ENCODE data around the gene NFAM1.
A peak's percentile ranks its signal among the peaks of the same experiment; 100 is the strongest.

DNA sequence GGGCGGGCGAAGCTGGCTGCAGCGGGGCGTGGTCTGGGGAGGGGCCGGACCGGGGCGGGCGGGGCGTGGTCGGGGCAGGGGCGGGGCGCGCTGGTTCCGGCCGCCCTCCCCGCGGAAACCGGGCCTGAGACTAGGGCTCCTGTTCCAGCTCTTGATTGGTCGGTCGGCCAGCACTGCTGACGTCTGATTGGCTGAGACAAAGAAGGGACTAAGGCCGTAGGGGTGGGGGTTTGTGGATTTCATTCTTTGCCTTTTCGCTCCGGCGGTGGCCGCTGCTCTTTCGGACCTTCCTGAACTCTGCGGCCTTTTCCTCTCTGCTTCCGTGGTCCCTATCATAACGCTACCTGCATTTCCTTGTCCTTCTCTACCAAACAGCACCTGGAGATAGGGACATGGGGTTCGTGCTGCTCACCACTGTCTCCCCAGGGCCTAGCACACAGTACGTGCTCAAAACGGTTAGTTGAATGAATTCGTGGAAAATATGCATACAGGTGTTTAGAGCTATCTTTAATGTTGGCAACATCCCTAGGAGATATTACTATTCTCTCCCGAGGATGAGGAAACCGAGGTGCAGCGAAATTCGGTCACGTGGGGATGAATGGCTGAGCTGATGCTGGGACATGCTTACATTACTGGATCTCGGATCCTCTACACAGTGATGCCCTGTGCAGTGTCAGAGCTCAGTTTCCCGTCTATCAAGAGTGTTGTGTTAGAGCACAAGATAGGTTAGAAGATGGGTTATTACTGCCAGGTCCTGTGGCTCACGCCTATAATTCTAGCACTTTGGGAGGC lies 62.8 kb downstream of the NFAM1 start:
- TF ChIP-seq, protein P1, sequence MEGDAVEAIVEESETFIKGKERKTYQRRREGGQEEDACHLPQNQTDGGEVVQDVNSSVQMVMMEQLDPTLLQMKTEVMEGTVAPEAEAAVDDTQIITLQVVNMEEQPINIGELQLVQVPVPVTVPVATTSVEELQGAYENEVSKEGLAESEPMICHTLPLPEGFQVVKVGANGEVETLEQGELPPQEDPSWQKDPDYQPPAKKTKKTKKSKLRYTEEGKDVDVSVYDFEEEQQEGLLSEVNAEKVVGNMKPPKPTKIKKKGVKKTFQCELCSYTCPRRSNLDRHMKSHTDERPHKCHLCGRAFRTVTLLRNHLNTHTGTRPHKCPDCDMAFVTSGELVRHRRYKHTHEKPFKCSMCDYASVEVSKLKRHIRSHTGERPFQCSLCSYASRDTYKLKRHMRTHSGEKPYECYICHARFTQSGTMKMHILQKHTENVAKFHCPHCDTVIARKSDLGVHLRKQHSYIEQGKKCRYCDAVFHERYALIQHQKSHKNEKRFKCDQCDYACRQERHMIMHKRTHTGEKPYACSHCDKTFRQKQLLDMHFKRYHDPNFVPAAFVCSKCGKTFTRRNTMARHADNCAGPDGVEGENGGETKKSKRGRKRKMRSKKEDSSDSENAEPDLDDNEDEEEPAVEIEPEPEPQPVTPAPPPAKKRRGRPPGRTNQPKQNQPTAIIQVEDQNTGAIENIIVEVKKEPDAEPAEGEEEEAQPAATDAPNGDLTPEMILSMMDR (IDR thresholded peaks at IDR 0.05) = no peak
- TF ChIP-seq POLR2A (IDR thresholded peaks at IDR 0.05) = peak in 1 of 2 donors; percentile 36

Measured in adrenal gland (tissue), 5 donors.